NCI-H226 (cell line): ENCODE data around the gene NSUN2.

Source experiments
- DNase-seq: peaks from one replicate; pipeline ENCODE4 v3.0.0-alpha.2; 2015

NSUN2 gene

GRCh38 chr5:6642655-6643054 lies 9.8 kb upstream of the NSUN2 start:
- no peak for DNase-seq

- DNase-seq = no peak
Measured at GRCh38 chr5:6638236-6638635, 5.4 kb upstream of the NSUN2 start.

- DNase-seq = no peak
Measured at GRCh38 chr5:6637590-6637989, 4.7 kb upstream of the NSUN2 start.

- no peak for DNase-seq
Measured at GRCh38 chr5:6637022-6637421, 4.2 kb upstream of the NSUN2 start.

- DNase-seq = no peak
Measured at GRCh38 chr5:6636293-6636692, 3.4 kb upstream of the NSUN2 start.

GRCh38 chr5:6634788-6635430 lies 2.1 kb upstream of the NSUN2 start:
- no peak for DNase-seq

GRCh38 chr5:6634306-6634705 lies 1.5 kb upstream of the NSUN2 start:
- DNase-seq = no peak

- no peak for DNase-seq
Measured at GRCh38 chr5:6633469-6634245, 813 bp upstream of the NSUN2 start.

GRCh38 chr5:6632324-6632887 lies 438 bp downstream of the NSUN2 start:
- DNase-seq = no peak

- DNase-seq = no peak
Measured at GRCh38 chr5:6631441-6631840, 1.4 kb downstream of the NSUN2 start.

GRCh38 chr5:6626508-6626907 lies 6.3 kb downstream of the NSUN2 start:
- no peak for DNase-seq

GRCh38 chr5:6623941-6624340 lies 8.9 kb downstream of the NSUN2 start:
- no peak for DNase-seq

GRCh38 chr5:6623228-6623627 lies 9.6 kb downstream of the NSUN2 start:
- no peak for DNase-seq

GRCh38 chr5:6616632-6617031 lies 16.2 kb downstream of the NSUN2 start:
- DNase-seq = no peak

GRCh38 chr5:6615034-6615815 lies 17.6 kb downstream of the NSUN2 start:
- no peak for DNase-seq

GRCh38 chr5:6611334-6612256 lies 21.2 kb downstream of the NSUN2 start:
- DNase-seq = no peak

GRCh38 chr5:6608016-6608415 lies 24.8 kb downstream of the NSUN2 start:
- DNase-seq = no peak

- no peak for DNase-seq
Measured at GRCh38 chr5:6607559-6607936, 25.3 kb downstream of the NSUN2 start.

GRCh38 chr5:6606884-6607558 lies 25.8 kb downstream of the NSUN2 start:
- no peak for DNase-seq

- DNase-seq = no peak
Measured at GRCh38 chr5:6604946-6605345, 27.9 kb downstream of the NSUN2 start.

- no peak for DNase-seq
Measured at GRCh38 chr5:6604341-6604740, 28.5 kb downstream of the NSUN2 start.

GRCh38 chr5:6603643-6604042 lies 29.2 kb downstream of the NSUN2 start:
- no peak for DNase-seq
